ENCODE data around the gene INS. TPM values are rescaled to one million over a fixed set of nuclear protein-coding genes. Genes with fewer than 3 reads are reported as not detected.

The INS gene
- total and polyA plus RNA-seq, 2 of the 13 experiments (the other 11 are each of a cell fraction or from before 2014, with no cell fraction given), result not detected

- TF ChIP-seq FOXP1 (IDR thresholded peaks at IDR 0.05), result no peak
- no peak for TF ChIP-seq FOXP1 (CRISPR knock-in tag; IDR thresholded peaks at IDR 0.05)
- TF ChIP-seq, protein P1, sequence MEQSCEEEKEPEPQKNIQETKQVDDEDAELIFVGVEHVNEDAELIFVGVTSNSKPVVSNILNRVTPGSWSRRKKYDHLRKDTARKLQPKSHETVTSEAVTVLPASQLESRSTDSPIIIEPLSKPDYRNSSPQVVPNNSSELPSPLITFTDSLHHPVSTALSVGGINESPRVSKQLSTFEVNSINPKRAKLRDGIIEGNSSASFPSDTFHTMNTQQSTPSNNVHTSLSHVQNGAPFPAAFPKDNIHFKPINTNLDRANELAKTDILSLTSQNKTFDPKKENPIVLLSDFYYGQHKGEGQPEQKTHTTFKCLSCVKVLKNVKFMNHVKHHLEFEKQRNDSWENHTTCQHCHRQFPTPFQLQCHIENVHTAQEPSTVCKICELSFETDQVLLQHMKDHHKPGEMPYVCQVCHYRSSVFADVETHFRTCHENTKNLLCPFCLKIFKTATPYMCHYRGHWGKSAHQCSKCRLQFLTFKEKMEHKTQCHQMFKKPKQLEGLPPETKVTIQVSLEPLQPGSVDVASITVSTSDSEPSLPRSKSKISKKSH (CRISPR knock-in tag; IDR thresholded peaks at IDR 0.05; ENCODE audit: borderline replicate concordance), result no peak
- TF ChIP-seq KDM6A (CRISPR knock-in tag; IDR thresholded peaks at IDR 0.05; ENCODE audit: low read depth), result no peak
- no peak for TF ChIP-seq THAP9 (CRISPR knock-in tag; IDR thresholded peaks at IDR 0.05; ENCODE audit: borderline replicate concordance)
- TF ChIP-seq POLR2G (IDR thresholded peaks at IDR 0.05; ENCODE audit: low read depth, low read length), result peak; percentile 80
- TF ChIP-seq ZNF598 (CRISPR knock-in tag; IDR thresholded peaks at IDR 0.05; ENCODE audit: borderline replicate concordance), result no peak
- TF ChIP-seq TOE1 (CRISPR knock-in tag; IDR thresholded peaks at IDR 0.05), result no peak
- TF ChIP-seq HOXA3 (CRISPR knock-in tag; IDR thresholded peaks at IDR 0.05), result peak; percentile 37
- TF ChIP-seq ZNF790 (CRISPR knock-in tag; IDR thresholded peaks at IDR 0.05; ENCODE audit: borderline replicate concordance), result no peak
- TF ChIP-seq ZNF782 (CRISPR knock-in tag; IDR thresholded peaks at IDR 0.05; ENCODE audit: borderline replicate concordance), result no peak
- TF ChIP-seq, protein P2, sequence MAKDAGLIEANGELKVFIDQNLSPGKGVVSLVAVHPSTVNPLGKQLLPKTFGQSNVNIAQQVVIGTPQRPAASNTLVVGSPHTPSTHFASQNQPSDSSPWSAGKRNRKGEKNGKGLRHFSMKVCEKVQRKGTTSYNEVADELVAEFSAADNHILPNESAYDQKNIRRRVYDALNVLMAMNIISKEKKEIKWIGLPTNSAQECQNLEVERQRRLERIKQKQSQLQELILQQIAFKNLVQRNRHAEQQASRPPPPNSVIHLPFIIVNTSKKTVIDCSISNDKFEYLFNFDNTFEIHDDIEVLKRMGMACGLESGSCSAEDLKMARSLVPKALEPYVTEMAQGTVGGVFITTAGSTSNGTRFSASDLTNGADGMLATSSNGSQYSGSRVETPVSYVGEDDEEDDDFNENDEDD (CRISPR knock-in tag; IDR thresholded peaks at IDR 0.05; ENCODE audit: borderline replicate concordance), result no peak
- TF ChIP-seq ZNF142 (CRISPR knock-in tag; IDR thresholded peaks at IDR 0.05), result no peak
- TF ChIP-seq KLF11 (CRISPR knock-in tag; IDR thresholded peaks at IDR 0.05), result no peak
- no peak for TF ChIP-seq KDM4B (CRISPR knock-in tag; IDR thresholded peaks at IDR 0.05)
- TF ChIP-seq TBP (CRISPR knock-in tag; IDR thresholded peaks at IDR 0.05), result no peak
- TF ChIP-seq ZNF777 (CRISPR knock-in tag; IDR thresholded peaks at IDR 0.05), result no peak
- peak; percentile 68; the same call in 1 of the 2 replicates for TF ChIP-seq TBX2 (CRISPR knock-in tag; IDR thresholded peaks at IDR 0.05; ENCODE audit: borderline replicate concordance)
Measured at GRCh38 chr11:2203440-2204259, 42.6 kb upstream of the INS start (continued).

Data from HepG2 (cell line).